ENCODE measurements around the gene PRDM15. TPM values are rescaled to one million over a fixed set of nuclear protein-coding genes. Genes with fewer than 3 reads are reported as not detected.

PRDM15 gene
- total RNA-seq, 1 experiment from 2014 or later: 9.9 TPM

- H3K9me3 ChIP-seq (ENCODE audit: control insufficient read depth, low read depth, low read length): no peaks in the 10 kb centered on the region
- no peaks in the 10 kb centered on the region for H4K20me1 ChIP-seq (ENCODE audit: control insufficient read depth, insufficient read depth, insufficient read length)
- no peak overlapping the region for H2BK5ac ChIP-seq (ENCODE audit: insufficient read length, low read length)
- H2BK12ac ChIP-seq (ENCODE audit: insufficient read length, low read depth, low read length): no peak overlapping the region
- H3K56ac ChIP-seq (ENCODE audit: insufficient read length, low read depth, low read length): no peak overlapping the region
- H3K18ac ChIP-seq (ENCODE audit: insufficient read length, low read depth, low read length): no peak overlapping the region
- H3K4me1 ChIP-seq (ENCODE audit: insufficient read depth, low read length): no peaks in the 10 kb centered on the region
- no peaks in the 10 kb centered on the region for H3K23me2 ChIP-seq (ENCODE audit: insufficient read length, low read depth, low read length, poor library complexity, severe bottlenecking)
- H3K4me2 ChIP-seq (ENCODE audit: insufficient read depth, insufficient read length, low read length): no peak overlapping the region
- no peaks in the 10 kb centered on the region; the same call in 1 of the 2 replicates for H3K79me2 ChIP-seq (ENCODE audit: insufficient read depth, low read length)
- no peak overlapping the region for H3T11ph ChIP-seq (ENCODE audit: low read length)
- no peaks in the 10 kb centered on the region for H3K27me3 ChIP-seq (ENCODE audit: insufficient read depth, low read length)
- H3K14ac ChIP-seq (ENCODE audit: insufficient read depth, low read length): no peak overlapping the region
- H2BK120ac ChIP-seq (ENCODE audit: low read depth, low read length, poor library complexity, severe bottlenecking): no peak overlapping the region
- no peaks in the 10 kb centered on the region for H3K79me1 ChIP-seq (ENCODE audit: insufficient read depth, low read depth, low read length, poor library complexity, severe bottlenecking)
- WGBS (ENCODE audit: extremely low coverage, insufficient read length, low lambda C conversion rate): no CpG with 5 or more reads among the region's 27 CpGs
- no peak overlapping the region for H2BK15ac ChIP-seq (ENCODE audit: low read depth, low read length)
- no peak overlapping the region for H4K5ac ChIP-seq (ENCODE audit: insufficient read length, low read depth, low read length)
- no peak overlapping the region for H3K4ac ChIP-seq (ENCODE audit: low read depth, low read length)
- no peak overlapping the region for H3K9ac ChIP-seq (ENCODE audit: extremely low read depth, insufficient read length, low read length)
- no peak overlapping the region for H3K23ac ChIP-seq (ENCODE audit: insufficient read length, low read depth, low read length)
- no peak overlapping the region for H3K4me3 Mint-ChIP-seq
- H2BK20ac ChIP-seq (ENCODE audit: low read depth, low read length, poor library complexity, severe bottlenecking): no peak overlapping the region
- no peak overlapping the region for H3K27ac ChIP-seq (ENCODE audit: insufficient read length, low read depth, low read length)
- no peak overlapping the region for H4K91ac ChIP-seq (ENCODE audit: insufficient read length, low read depth, low read length)
- H3K27me3 Mint-ChIP-seq (ENCODE audit: low read depth): no peaks in the 10 kb centered on the region
- DNase-seq: no peak
- no peaks in the 10 kb centered on the region for H3K9me3 Mint-ChIP-seq
- peaks cover 9 to 38% (median 27%) of the 10 kb centered on the region in 3 experiments for H3K36me3 Mint-ChIP-seq (ENCODE audit: insufficient read depth in 1 of 3, low read depth in 3 of 3)
- peaks cover 8 to 13% of the 10 kb centered on the region in 2 experiments; a peak in 2 of 4 replicates for H3K4me1 Mint-ChIP-seq
- no peak overlapping the region for H2AK5ac ChIP-seq (ENCODE audit: insufficient read length, low read length)
- TF ChIP-seq, protein P1, sequence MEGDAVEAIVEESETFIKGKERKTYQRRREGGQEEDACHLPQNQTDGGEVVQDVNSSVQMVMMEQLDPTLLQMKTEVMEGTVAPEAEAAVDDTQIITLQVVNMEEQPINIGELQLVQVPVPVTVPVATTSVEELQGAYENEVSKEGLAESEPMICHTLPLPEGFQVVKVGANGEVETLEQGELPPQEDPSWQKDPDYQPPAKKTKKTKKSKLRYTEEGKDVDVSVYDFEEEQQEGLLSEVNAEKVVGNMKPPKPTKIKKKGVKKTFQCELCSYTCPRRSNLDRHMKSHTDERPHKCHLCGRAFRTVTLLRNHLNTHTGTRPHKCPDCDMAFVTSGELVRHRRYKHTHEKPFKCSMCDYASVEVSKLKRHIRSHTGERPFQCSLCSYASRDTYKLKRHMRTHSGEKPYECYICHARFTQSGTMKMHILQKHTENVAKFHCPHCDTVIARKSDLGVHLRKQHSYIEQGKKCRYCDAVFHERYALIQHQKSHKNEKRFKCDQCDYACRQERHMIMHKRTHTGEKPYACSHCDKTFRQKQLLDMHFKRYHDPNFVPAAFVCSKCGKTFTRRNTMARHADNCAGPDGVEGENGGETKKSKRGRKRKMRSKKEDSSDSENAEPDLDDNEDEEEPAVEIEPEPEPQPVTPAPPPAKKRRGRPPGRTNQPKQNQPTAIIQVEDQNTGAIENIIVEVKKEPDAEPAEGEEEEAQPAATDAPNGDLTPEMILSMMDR (conservative IDR thresholded peaks at IDR 0.05): no peak
- no peak overlapping the region for H4K8ac ChIP-seq (replicated peaks; ENCODE audit: insufficient read length, low read depth, low read length)
- H3K27ac Mint-ChIP-seq: no peak overlapping the region; a peak in 1 of 7 replicates
- H2AFZ ChIP-seq (ENCODE audit: low read length): no peak overlapping the region
These were observed 20.5 kb downstream of the PRDM15 start for GRCh38 chr21:41858466-41859296.

Data from H9 (cell line).